ENCODE data around the gene PLBD2. TPM values are rescaled to one million over a fixed set of nuclear protein-coding genes. Genes with fewer than 3 reads are reported as not detected.
A peak's percentile ranks its signal among the peaks of the same experiment; 100 is the strongest.

PLBD2 gene
- total RNA-seq, 2 experiments from 2014 or later = 3.4 to 14.4 TPM

DNA sequence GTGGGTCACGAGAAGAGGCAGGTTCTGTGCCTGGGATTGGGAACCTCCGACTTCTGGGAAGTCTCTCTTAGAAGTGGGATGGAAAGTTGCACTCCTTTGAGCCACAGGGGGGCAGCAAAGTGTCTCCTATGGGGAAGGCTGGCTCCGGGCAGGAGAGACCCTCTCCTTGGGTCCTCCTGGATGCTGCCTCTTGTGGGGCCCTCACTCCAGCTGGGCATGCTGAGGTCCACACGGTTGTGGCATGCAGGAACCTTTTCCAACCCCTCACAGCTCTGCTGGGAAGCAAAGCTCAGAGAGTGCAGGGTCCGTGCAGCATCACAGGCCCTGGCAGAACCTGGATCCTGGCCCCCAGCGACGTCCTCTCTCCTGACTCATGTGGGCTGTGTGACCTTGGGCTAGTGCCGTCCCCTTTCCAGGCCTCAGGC, 81.2 kb downstream of the PLBD2 start:
- Histone ChIP-seq H3K27ac (ENCODE audit: low read depth, low read length, poor library complexity, severe bottlenecking) (no peak overlapping the region), H3K4me1 (ENCODE audit: insufficient read depth, low read length, poor library complexity, severe bottlenecking) (no peaks in the 10 kb centered on the region), H3K4me3 (ENCODE audit: low read depth, low read length, poor library complexity, severe bottlenecking) (no peak overlapping the region), H4K20me1 (ENCODE audit: insufficient read depth, low read length) (no peaks in the 10 kb centered on the region), H3K4me2 (ENCODE audit: low read length) (no peak overlapping the region), H3K36me3 (ENCODE audit: insufficient read depth, low read length) (no peaks in the 10 kb centered on the region), H3K9me2 (ENCODE audit: insufficient read depth, low read length) (no peaks in the 10 kb centered on the region), H2AFZ (ENCODE audit: low read length) (no peak overlapping the region), H3K9me3 (ENCODE audit: low read length) (no peaks in the 10 kb centered on the region), H3K79me2 (ENCODE audit: insufficient read depth, low read depth, low read length) (no peaks in the 10 kb centered on the region)
- peak; percentile 59 for DNase-seq (ENCODE audit: low spot score)
- TF ChIP-seq, protein P1, sequence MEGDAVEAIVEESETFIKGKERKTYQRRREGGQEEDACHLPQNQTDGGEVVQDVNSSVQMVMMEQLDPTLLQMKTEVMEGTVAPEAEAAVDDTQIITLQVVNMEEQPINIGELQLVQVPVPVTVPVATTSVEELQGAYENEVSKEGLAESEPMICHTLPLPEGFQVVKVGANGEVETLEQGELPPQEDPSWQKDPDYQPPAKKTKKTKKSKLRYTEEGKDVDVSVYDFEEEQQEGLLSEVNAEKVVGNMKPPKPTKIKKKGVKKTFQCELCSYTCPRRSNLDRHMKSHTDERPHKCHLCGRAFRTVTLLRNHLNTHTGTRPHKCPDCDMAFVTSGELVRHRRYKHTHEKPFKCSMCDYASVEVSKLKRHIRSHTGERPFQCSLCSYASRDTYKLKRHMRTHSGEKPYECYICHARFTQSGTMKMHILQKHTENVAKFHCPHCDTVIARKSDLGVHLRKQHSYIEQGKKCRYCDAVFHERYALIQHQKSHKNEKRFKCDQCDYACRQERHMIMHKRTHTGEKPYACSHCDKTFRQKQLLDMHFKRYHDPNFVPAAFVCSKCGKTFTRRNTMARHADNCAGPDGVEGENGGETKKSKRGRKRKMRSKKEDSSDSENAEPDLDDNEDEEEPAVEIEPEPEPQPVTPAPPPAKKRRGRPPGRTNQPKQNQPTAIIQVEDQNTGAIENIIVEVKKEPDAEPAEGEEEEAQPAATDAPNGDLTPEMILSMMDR (conservative IDR thresholded peaks at IDR 0.05; ENCODE audit: low read length) = peak; percentile 91
- no peak for TF ChIP-seq EZH2phosphoT487 (IDR thresholded peaks at IDR 0.05; ENCODE audit: borderline replicate concordance, low read depth, low read length)
- CTCF ChIA-PET (ENCODE audit: unreplicated experiment) = interaction anchor here (0.6 kb wide), 1 partner anchor 104 kb away, joined by 9 read pairs; no protein-coding TSS in a partner anchor
- BruUV-seq (replicated peaks) = no TSS peak
- POLR2A ChIA-PET = no interaction called here
- intact Hi-C loops (cut with micrococcal nuclease; ENCODE audit: unreplicated experiment) = loop anchor here (2.0 to 5.0 kb wide), 2 partner anchors 293 to 473 kb away; no protein-coding TSS in a partner anchor

DNA sequence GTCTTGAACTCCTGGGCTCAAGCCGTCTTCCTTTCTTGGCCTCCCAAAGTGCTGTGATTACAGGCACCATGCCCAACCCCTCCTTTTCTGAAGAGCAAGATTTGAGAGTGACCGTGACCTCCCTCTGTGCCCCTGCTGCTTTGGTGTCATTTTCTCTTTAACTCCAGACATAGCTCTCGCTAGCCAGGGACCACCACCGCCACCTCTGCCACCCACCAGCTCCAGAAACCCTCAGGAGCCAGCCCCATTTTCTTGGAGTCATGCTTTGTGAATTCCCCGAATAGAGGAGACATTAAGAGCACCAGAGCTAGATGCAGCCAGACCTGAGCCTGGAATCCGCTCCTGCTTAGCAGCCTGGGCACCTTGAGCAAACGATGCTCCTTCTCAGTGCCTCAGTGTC, 81.9 kb downstream of the PLBD2 start:
- DNase-seq (ENCODE audit: low spot score) = no peak
- Histone ChIP-seq H3K4me3 (ENCODE audit: low read depth, low read length, poor library complexity, severe bottlenecking) (no peak overlapping the region), H3K4me1 (ENCODE audit: insufficient read depth, low read length, poor library complexity, severe bottlenecking) (no peaks in the 10 kb centered on the region), H3K4me2 (ENCODE audit: low read length) (no peak overlapping the region), H3K9me2 (ENCODE audit: insufficient read depth, low read length) (no peaks in the 10 kb centered on the region), H3K9me3 (ENCODE audit: low read length) (no peaks in the 10 kb centered on the region), H2AFZ (ENCODE audit: low read length) (no peak overlapping the region), H4K20me1 (ENCODE audit: insufficient read depth, low read length) (no peaks in the 10 kb centered on the region), H3K79me2 (ENCODE audit: insufficient read depth, low read depth, low read length) (no peaks in the 10 kb centered on the region), H3K36me3 (ENCODE audit: insufficient read depth, low read length) (no peaks in the 10 kb centered on the region), H3K27ac (ENCODE audit: low read depth, low read length, poor library complexity, severe bottlenecking) (no peak overlapping the region)
- BruUV-seq (replicated peaks) = no TSS peak
- TF ChIP-seq, protein P1 (conservative IDR thresholded peaks at IDR 0.05; ENCODE audit: low read length) = no peak
- TF ChIP-seq EZH2phosphoT487 (IDR thresholded peaks at IDR 0.05; ENCODE audit: borderline replicate concordance, low read depth, low read length) = no peak
- intact Hi-C loops (cut with micrococcal nuclease; ENCODE audit: unreplicated experiment) = no loop called here
- ChIA-PET POLR2A (interaction anchor here (0.7 kb wide), 1 partner anchor 22 kb away, joined by 3 read pairs; no protein-coding TSS in a partner anchor), CTCF (ENCODE audit: unreplicated experiment) (no interaction called here)

Other genes starting within 250 kb of the PLBD2 start
- 69.1 and 89.1 TPM in 2 replicates for gene RASAL1, start 222.8 kb upstream of the PLBD2 start, total RNA-seq (2014; rRNA removed; shearing (Covaris generic))
- gene RASAL1, start 222.8 kb upstream of the PLBD2 start, total RNA-seq (2022) = 67.5 and 74.4 TPM in 2 replicates
- gene CFAP73, start 208.9 kb upstream of the PLBD2 start, total RNA-seq (2014; rRNA removed; shearing (Covaris generic)) = 14.0 and 26.9 TPM in 2 replicates
- gene CFAP73, start 208.9 kb upstream of the PLBD2 start, total RNA-seq (2022) = 37.4 and 39.2 TPM in 2 replicates
- 86.0 and 87.2 TPM in 2 replicates for gene DDX54, start 173.1 kb upstream of the PLBD2 start, total RNA-seq (2014; rRNA removed; shearing (Covaris generic))
- 145 and 150 TPM in 2 replicates for gene DDX54, start 173.1 kb upstream of the PLBD2 start, total RNA-seq (2022)
- 72.5 and 90.8 TPM in 2 replicates for gene RITA1, start 172.9 kb upstream of the PLBD2 start, total RNA-seq (2014; rRNA removed; shearing (Covaris generic))
- 59.5 and 68.6 TPM in 2 replicates for gene RITA1, start 172.9 kb upstream of the PLBD2 start, total RNA-seq (2022)
- gene TPCN1, start 137.1 kb upstream of the PLBD2 start, total RNA-seq (2014; rRNA removed; shearing (Covaris generic)) = 72.4 and 96.0 TPM in 2 replicates
- 160 and 177 TPM in 2 replicates for gene TPCN1, start 137.1 kb upstream of the PLBD2 start, total RNA-seq (2022)
- 40.6 and 47.1 TPM in 2 replicates for gene SLC8B1, start 23.5 kb upstream of the PLBD2 start, total RNA-seq (2014; rRNA removed; shearing (Covaris generic))
- 57.2 and 69.1 TPM in 2 replicates for gene SLC8B1, start 23.5 kb upstream of the PLBD2 start, total RNA-seq (2022)
- gene SDS, start 45.3 kb downstream of the PLBD2 start, total RNA-seq (2014; rRNA removed; shearing (Covaris generic)) = not detected in 2 replicates
- not detected in 2 replicates for gene SDS, start 45.3 kb downstream of the PLBD2 start, total RNA-seq (2022)
- gene SDSL, start 63.8 kb downstream of the PLBD2 start, total RNA-seq (2014; rRNA removed; shearing (Covaris generic)) = not detected in 2 replicates
- gene SDSL, start 63.8 kb downstream of the PLBD2 start, total RNA-seq (2022) = not detected in 2 replicates
- gene LHX5, start 113.3 kb downstream of the PLBD2 start, total RNA-seq (2014; rRNA removed; shearing (Covaris generic)) = not detected in 2 replicates
- gene LHX5, start 113.3 kb downstream of the PLBD2 start, total RNA-seq (2022) = not detected in 2 replicates

Measured in OCI-LY7 (cell line).